ENCODE results near the gene ZCCHC7.
"Not testable (repeated sequence)": the region's sequence is repeated elsewhere in the genome, so short reads cannot be mapped to it uniquely, and the experiment has no call there.

Gene ZCCHC7

GRCh38 chr9:37119907-37120842 lies at the start of gene ZCCHC7:
ZCCHC7 (plus strand) TSS chr9:37120574.
- peak; percentile 83 for FAIRE-seq

GRCh38 chr9:37074790-37075189 lies 45.6 kb upstream of the ZCCHC7 start:
- not testable (repeated sequence) for FAIRE-seq

DNA sequence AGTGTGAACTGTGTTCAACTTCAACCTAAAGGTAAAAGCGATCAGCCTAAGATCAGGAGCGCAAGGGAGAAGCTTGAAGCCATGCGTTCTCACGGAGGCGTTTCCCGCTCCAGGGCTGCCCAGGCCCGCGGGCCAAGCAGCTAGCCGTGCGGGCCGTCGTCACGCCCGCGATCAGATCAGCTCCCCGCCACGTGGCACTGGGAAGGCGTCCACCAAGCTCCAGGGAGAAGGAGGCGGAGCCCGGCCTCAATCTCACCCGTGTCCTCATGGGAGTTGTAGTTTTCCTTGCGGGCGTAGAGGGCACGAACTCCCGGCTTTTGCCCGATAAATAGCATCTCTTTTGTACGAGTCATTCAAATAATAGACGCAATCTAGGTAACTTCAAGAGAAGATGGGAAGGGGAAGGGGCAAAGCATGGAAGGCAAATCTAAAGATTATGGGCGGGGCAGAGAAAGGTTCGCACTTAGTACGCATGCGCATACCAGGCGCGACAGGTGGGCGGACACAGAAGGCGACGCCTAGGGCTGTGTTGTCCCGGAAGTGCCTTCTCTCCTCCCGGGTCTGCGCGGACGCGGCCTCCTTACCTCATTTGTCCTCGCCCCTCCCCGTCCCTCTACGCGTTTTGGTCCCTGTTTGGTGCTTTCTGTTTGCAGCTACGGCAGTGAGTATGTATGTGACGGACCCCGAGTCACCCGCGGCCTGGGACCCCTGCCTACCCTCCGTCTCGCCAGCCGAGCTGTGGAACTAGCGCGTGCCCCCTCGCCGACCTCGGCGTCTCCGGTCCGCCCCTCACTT lies 40.8 kb upstream of the ZCCHC7 start:
- peak; percentile 85 for FAIRE-seq

- not testable (repeated sequence) for FAIRE-seq
These were observed 40.2 kb upstream of the ZCCHC7 start for GRCh38 chr9:37080165-37080628.

GRCh38 chr9:37081507-37081906 lies 38.9 kb upstream of the ZCCHC7 start:
- FAIRE-seq: not testable (repeated sequence)

DNA sequence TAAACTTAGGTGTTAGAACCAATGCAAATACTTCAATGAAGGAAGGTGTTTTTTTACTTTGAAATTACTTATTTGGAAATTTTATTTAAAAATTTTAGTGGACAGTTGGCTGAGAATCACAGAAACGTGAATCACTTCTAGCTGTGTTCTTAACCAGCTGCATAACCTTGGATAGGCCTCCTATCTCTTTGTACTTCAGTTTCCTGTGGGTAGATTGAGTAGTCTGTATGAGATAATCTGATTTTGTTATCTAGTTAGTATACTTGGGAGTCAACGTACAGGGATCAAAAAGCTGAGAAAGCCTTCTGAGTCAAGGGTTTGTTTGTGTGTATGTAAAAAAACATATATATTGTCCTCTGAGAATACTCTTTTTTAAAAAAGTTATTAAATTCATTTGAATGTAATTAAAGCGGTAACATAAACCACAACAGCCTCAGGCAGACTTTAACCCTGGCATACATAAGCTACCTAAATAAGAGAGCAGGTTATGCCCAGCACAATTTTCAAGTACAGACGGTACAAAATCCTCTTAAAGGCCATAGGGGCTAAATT lies 38.1 kb upstream of the ZCCHC7 start:
- no peak for FAIRE-seq

GRCh38 chr9:37083654-37084053 lies 36.7 kb upstream of the ZCCHC7 start:
- no peak for FAIRE-seq

GRCh38 chr9:37085233-37085632 lies 35.1 kb upstream of the ZCCHC7 start:
- FAIRE-seq: no peak

DNA sequence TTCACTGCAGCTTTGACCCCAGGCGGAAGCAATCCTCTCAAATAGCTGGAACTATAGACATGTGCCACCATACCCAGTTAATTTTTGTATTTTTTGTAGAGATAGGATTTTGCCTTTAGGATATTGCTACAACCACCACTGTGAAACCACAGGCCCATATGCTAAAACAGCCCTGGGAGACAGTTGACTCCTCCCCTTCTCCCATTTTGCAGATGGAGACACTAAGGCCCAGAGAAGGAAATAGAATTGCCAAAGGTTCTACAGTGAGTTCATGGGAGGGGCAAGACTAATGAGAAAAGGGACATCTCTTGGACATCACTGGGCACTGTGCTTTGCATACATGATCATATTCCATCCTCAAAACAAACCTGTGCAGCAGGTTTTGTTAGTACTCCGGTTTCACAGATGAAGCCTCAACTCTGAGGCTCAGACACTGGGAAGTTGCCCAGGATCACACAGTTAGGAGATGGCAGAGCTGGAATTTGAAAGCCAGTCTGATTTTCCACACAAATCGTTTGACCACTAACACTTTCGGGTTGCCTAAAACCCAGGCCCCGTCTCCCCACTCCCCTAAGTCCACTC lies 27.6 kb upstream of the ZCCHC7 start:
- FAIRE-seq: not testable (repeated sequence)

DNA sequence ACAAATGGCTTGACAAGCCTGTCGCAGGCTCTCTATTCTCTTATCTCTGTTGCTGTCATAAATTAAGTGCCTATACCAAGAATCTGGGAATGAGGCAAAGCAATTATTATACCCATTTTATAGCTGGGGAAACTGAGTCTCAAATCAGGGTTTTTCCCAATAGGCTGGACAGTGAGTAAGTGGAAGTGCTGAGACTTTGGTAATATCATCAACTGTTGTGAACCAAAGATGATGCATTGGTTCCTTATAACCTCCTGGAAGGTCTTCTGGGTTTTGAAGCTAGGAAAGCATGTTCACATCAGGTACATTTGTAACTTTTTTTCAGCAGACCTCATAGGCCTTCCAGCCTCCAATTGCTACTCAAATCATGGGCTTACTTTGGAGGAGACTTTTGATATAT lies 25.6 kb upstream of the ZCCHC7 start:
- FAIRE-seq: no peak

DNA sequence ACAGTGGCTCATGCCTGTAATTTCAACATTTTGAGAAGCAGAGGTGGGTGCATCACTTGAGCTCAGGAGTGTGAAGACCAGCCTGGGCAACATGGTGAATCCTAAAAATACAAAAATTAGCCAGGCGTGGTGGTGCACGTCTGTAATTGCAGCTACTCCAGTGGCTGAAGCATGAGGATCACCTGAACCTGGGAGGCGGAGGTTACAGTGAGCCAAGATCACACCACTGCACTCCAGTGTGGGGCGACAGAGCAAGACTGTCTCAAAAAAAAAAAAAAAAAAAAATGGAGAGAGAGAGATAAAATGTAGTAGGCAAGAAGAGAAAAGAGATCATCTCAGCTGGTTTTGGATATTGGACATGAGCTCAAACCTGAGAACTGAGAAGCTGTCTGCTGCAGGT lies 23.7 kb upstream of the ZCCHC7 start:
- no peak for FAIRE-seq

GRCh38 chr9:37097294-37097693 lies 23.1 kb upstream of the ZCCHC7 start:
- no peak for FAIRE-seq

DNA sequence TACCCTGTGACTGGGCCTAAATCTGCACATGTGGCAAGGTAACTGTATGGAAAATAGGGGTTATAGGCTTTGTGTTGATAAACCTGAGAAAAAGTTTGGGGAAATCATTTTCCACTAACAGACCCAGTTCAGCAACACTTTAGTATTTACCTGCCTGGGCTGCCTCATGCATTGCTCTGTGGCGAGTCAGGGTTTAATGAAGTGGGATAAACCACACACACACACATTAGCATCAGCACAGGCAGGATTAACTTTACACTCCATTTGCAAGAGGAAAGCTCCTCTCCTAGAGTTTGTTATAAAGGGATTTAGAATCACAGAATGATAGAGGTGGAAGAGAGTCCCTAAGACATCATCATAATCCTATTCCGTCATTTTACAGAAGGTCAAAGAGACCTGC lies 20.0 kb upstream of the ZCCHC7 start:
- FAIRE-seq: no peak

DNA sequence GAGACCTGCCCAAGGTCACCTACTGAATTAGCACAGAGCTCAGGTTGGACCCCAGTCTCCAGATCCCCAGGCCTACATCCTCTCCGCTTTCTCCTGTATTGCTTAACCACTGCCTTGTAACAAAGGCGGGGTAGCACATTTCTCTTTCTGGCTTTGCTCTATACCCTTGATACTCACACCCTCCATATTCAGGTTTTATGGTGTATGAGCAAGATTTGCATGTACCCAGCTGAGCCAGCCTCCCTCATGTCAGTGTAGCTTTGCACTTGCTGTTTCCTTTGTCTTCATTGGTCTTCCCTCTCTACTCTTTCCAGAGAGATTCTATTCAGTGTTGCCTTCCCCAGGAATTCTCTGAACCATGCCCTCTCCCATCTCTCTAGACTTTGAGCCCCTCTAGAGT lies 19.6 kb upstream of the ZCCHC7 start:
- no peak for FAIRE-seq

DNA sequence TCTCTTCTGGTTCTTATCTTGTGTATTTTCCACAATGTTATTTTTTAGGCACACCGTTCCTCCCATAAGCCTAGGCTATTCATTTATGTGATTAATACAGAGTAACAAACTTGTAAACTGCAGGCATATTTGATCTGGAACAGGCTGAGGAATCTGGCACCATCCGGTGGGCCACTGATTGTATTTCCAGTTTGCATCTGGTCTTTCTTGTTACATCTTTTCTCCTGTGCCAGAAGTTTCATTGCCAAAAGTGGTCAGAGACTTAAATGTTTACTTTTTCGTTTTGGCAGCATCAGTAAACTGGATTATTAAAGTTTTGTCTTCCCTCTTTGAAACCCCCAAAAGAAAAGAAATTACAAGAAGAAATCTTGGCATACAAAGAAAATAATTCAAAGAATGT lies 17.9 kb upstream of the ZCCHC7 start:
- FAIRE-seq: no peak

DNA sequence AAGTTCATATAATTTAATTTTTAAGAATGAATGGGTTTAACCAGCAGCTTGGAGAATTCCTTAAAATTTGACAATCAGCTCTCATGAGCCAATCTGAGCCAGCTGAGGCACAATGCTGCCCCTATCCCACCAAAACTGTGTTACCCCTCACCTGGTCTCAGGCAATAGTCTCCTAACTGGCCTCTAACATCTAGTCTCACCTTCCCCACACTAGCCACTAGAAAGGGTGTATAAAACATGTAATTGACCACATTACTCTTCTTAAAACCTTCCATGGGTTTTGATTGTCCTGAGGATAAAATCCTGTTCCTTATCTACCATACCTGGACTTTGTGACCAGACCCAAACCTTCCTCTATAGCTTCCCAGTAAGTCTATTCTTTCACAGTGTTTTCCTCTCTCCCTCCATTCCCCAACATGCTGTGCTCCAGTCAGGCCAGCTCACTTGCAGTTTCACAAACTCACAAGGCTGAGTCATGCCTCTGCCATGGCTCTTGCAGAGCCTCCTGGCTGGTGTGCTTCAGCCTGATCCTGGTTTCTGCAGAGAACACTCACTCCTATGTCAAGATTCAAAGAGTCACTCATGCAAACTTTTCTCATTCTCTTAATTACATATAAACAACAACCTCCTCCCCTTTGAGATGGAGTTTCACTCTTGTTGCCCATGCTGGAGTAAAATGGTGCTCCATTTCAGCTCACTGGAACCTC lies 16.0 kb upstream of the ZCCHC7 start:
- FAIRE-seq: no peak

DNA sequence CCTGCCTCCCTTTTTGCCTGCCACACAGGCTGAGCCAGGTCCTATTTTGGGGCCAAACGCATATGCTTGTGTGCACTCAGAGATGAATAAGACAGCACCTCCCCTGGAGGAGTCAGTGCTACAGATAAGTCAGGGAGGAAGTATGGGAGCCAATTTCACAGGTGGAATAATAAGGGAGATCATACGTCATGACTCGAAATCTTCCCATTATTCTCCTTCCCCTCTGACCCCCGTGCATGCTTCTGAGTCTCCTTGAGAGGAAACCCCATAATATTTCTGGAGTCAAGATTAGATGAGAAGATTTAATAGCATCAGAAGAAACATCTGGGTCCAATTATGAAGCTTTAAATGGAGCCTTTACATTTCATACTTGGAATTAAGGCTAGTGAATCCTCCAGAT lies 15.1 kb upstream of the ZCCHC7 start:
- FAIRE-seq: no peak

DNA sequence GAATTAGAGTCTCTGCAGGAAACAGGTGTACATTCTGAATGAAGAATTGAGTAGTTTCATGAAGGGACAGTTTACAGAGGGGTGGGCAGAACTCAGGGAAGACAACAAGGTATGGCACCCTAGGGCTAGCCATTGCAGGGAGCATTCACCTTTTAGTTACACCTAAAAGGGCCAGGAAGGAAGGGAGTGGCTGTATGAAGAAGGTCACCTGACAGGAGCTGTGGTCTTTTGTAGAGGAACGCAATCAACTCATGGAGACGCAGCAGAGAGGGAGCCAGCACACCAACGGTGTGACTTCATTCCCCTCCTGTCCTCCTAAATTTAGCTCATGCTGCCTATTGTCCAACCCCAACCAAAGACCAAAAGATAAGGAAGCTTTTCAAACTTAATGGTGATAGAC lies 12.7 kb upstream of the ZCCHC7 start:
- no peak for FAIRE-seq

DNA sequence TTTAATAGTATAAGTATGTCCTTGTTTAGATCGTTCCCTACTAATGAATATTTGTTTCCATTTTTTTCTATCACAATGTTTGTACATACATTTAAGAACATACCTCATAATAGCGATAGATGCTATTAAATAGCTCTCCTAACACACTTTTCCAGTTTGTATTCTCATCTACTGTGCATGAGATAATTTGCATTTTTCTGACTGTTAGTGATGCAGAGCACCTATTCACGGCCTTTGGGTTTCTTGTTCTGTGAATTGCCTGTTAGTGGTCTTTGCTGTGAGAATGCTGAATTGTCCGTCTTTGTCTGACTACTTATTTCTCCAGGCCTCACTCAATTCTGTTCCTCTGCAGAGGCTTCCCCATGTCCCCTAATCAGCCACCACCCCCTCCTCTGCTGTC lies 5.9 kb upstream of the ZCCHC7 start:
- FAIRE-seq: not testable (repeated sequence)

GRCh38 chr9:37117956-37118355 lies 2.4 kb upstream of the ZCCHC7 start:
- no peak for FAIRE-seq

DNA sequence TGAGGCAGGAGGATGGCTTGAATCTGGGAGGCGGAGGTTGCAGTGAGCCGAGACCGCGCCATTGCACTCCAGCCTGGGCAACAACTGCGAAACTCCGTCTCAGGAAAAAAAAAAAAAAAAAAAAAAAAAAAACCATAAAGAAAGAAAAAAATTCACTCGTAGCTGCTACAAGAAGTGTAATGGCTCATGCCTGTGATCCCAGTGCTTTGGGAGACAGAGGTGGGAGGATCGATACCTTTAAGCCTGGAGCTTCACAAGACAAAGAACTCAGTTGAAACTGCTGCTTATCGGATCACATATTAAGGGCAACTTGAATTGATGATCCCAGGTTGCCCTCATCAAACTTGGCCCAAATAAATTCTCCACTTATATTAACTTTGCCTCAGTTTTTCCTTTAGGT lies 1.0 kb upstream of the ZCCHC7 start:
- FAIRE-seq: no peak

GRCh38 chr9:37120843-37121335 lies 515 bp downstream of the ZCCHC7 start:
- not testable (repeated sequence) for FAIRE-seq
